ENCODE measurements around the gene CFAP45. TPM values are rescaled to one million over a fixed set of nuclear protein-coding genes. Genes with fewer than 3 reads are reported as not detected.

CFAP45 gene
- total and polyA plus RNA-seq, 9 of the 15 experiments (the other 6 are each of a cell fraction or from before 2014, with no cell fraction given) = 0.65 to 2.4 (median 1.5) TPM

DNA sequence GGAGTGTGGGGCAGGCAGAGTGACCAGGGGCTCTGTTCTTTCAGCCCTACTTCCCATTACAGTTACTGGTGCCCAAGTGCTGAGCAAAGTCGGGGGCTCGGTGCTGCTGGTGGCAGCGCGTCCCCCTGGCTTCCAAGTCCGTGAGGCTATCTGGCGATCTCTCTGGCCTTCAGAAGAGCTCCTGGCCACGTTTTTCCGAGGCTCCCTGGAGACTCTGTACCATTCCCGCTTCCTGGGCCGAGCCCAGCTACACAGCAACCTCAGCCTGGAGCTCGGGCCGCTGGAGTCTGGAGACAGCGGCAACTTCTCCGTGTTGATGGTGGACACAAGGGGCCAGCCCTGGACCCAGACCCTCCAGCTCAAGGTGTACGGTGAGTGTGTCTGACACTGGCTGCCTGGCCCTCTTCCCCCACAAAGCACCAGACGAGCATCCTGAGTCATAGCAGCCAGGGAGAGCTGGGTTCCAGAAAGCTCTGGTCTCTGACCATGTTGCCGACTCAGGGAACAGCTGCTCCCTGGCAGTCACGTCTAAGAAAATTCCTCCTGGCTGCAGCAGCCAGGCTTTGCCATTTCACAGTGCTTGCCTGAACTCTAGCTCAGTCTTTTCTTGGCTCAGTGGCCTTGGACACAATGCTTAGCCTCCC lies 70.0 kb downstream of the CFAP45 start:
- Histone ChIP-seq H3K9me3 (replicated peaks; ENCODE audit: control insufficient read depth, insufficient read depth, low read depth, low read length) (no peaks in the 10 kb centered on the region), H3K36me3 (ENCODE audit: control insufficient read depth, insufficient read depth, low read length) (no peaks in the 10 kb centered on the region), H3K9me1 (ENCODE audit: control insufficient read depth, insufficient read depth, low read length) (no peaks in the 10 kb centered on the region), H3K27ac (ENCODE audit: extremely low read depth, low read depth, low read length) (no peak overlapping the region), H3K79me2 (ENCODE audit: control insufficient read depth, insufficient read depth, low read length) (no peaks in the 10 kb centered on the region), H3K9ac (ENCODE audit: insufficient read depth in 1 of 2, low read depth in 2 of 2, low read length in 2 of 2) (no peak overlapping the region), H4K20me1 (replicated peaks; ENCODE audit: control insufficient read depth, insufficient read depth, low read length) (no peaks in the 10 kb centered on the region), H3K27me3 (ENCODE audit: control insufficient read depth in 2 of 2, insufficient read depth in 2 of 2, low read length in 2 of 2) (peaks cover 23 to 75% of the 10 kb centered on the region in 2 experiments; a peak in 4 of 5 replicates), H2AFZ (ENCODE audit: low read depth, low read length) (no peak overlapping the region), H3K4me2 (ENCODE audit: insufficient read depth, low read length) (no peak overlapping the region), H3K4me1 (replicated peaks in 1 of 2; ENCODE audit: control insufficient read depth in 2 of 2, insufficient read depth in 2 of 2, low read length in 2 of 2) (peaks cover 0 to 5% of the 10 kb centered on the region in 2 experiments; a peak in 2 of 5 replicates), H3K4me3 (no peak overlapping the region)
- in situ Hi-C loops (cut with MboI) (no loop called here), intact Hi-C loops (cut with micrococcal nuclease) (loop anchor here (10.0 kb wide), 1 partner anchor 95 kb away; the partner anchor contains the start of gene TAGLN2)
- DNase-seq (ENCODE audit: extremely low read depth in 1 of 4, low spot score in 3 of 4) (no peak), ATAC-seq (no peak), FAIRE-seq (no peak)
- ChIA-PET POLR2A (interaction anchor here (0.7 to 1.7 kb wide), 3 partner anchors 12 to 88 kb away, joined by 3 to 5 read pairs (median 3); no protein-coding TSS in a partner anchor), CTCF (ENCODE audit: low intra/inter-chr PET ratio) (no interaction called here)
- no TSS peak for BruUV-seq (replicated peaks)
- WGBS (ENCODE audit: insufficient coverage, low coverage, missing lambda C conversion rate) = 4% methylated on average over 18 of the region's 18 CpGs
- TF ChIP-seq ZBTB8A (IDR thresholded peaks at IDR 0.05; ENCODE audit: partially characterized antibody) = no peak
- no peak for TF ChIP-seq GATAD2A (IDR thresholded peaks at IDR 0.05)
- no peak for TF ChIP-seq POLR2B (IDR thresholded peaks at IDR 0.05; ENCODE audit: low read depth, partially characterized antibody)
- TF ChIP-seq ZNF584 (CRISPR knock-in tag; IDR thresholded peaks at IDR 0.05; ENCODE audit: low read depth) = no peak
- TF ChIP-seq ZNF23 (CRISPR knock-in tag; IDR thresholded peaks at IDR 0.05) = no peak
- TF ChIP-seq JUND (IDR thresholded peaks at IDR 0.05; ENCODE audit: borderline replicate concordance, low read depth, low read length) = no peak
- TF ChIP-seq JUND (tag; IDR thresholded peaks at IDR 0.05; ENCODE audit: borderline replicate concordance, low read depth, low read length) = no peak

All from K562 (cell line).